ENCODE results near the gene NOP56.
A peak's percentile ranks its signal among the peaks of the same experiment; 100 is the strongest.

The NOP56 gene

DNA sequence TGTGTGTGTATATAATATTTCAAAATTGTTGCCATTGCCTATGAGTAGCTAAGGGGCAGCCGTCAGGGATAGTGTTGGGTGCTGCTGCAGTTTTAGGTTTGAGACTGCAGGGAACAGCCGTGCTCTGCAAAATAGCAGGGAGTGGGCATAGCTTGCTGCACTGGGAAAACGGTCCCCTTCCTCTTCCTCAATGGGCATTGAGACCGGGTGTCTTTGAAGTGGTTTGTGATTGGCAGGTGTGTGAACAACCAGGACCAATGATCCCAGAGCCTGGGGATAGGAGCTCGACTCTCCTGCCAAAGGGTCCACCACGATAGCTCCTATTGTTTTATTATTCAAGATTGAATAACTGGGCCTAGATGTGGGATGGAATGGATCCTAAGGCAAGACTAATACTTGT lies 35.1 kb downstream of the NOP56 start:
- peaks cover 8% of the 10 kb centered on the region for H3K4me1 ChIP-seq (ENCODE audit: control insufficient read depth, insufficient read depth, low read length)
- H3K36me3 ChIP-seq (ENCODE audit: control insufficient read depth in 2 of 2, insufficient read depth in 2 of 2, low read length in 2 of 2), result no peaks in the 10 kb centered on the region
- H3K27me3 ChIP-seq (ENCODE audit: control insufficient read depth in 1 of 2, insufficient read depth in 2 of 2, low read length in 2 of 2), result no peaks in the 10 kb centered on the region
- no peak overlapping the region for H3K4me3 ChIP-seq (ENCODE audit: low read length in 2 of 2)
- H3K9me3 ChIP-seq (ENCODE audit: control insufficient read depth in 2 of 2, low read length in 2 of 2), result no peaks in the 10 kb centered on the region
- H3K9ac ChIP-seq (ENCODE audit: low read length in 2 of 2), result no peak overlapping the region
- H3K27ac ChIP-seq (ENCODE audit: low read length), result no peak overlapping the region

DNA sequence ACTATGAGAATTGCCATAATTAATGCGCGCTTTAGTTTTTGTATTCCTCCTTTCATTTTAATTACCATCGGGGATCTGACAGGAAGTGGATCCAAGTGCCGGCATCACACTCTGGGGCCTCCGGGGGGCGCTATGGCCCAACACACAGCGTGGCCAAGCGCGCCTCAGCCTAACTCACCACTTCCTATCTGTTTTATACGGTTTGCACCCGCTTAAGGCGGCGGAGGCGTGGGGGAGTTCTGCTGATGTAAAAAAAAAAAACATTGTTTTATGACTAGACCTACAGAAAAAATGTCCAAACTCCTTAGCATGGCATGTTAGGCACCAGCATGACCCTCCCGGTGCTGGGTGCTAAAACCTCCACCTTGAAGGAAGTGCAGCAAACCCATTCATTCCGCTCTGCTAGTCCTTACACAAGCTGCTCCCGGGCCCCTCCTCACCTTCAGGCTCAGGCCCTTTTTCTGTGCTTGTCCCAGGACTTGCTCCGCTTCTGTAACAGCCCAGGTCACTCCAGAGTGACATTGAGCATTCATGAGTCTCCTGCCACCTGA lies 35.7 kb downstream of the NOP56 start:
- Histone ChIP-seq H3K4me1 (ENCODE audit: control insufficient read depth, insufficient read depth, low read length) (peaks cover 8% of the 10 kb centered on the region), H3K36me3 (ENCODE audit: control insufficient read depth in 2 of 2, insufficient read depth in 2 of 2, low read length in 2 of 2) (no peaks in the 10 kb centered on the region), H3K27me3 (ENCODE audit: control insufficient read depth in 1 of 2, insufficient read depth in 2 of 2, low read length in 2 of 2) (no peaks in the 10 kb centered on the region), H3K27ac (ENCODE audit: low read length) (no peak overlapping the region), H3K4me3 (ENCODE audit: low read length in 2 of 2) (no peak overlapping the region), H3K9ac (ENCODE audit: low read length in 2 of 2) (no peak overlapping the region), H3K9me3 (ENCODE audit: control insufficient read depth in 2 of 2, low read length in 2 of 2) (no peaks in the 10 kb centered on the region)

DNA sequence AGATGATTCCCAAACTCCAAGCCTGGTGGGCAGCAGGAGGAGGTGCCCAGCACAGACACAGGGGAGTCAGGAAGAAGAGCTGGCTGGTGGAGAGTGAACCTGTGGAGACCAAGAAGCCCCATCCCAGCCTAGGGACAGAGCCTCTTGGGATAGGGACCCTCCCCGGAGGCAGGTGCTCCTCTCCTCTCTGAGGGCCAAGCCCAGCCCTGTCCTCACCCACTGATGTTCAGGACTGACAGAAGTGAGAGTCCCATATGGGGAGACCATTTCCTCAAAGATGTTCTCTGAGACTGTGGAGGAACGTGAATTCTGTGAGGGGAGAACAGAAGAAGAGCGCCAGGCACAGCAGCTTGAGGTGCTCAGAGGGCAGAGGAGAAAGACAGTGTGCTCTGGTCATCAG lies 37.8 kb downstream of the NOP56 start:
- Histone ChIP-seq H3K4me3 (ENCODE audit: low read length in 2 of 2) (no peak overlapping the region), H3K4me1 (ENCODE audit: control insufficient read depth, insufficient read depth, low read length) (peaks cover 18% of the 10 kb centered on the region), H3K27me3 (ENCODE audit: control insufficient read depth in 1 of 2, insufficient read depth in 2 of 2, low read length in 2 of 2) (peaks cover 0 to 2% of the 10 kb centered on the region in 2 donors), H3K27ac (ENCODE audit: low read length) (no peak overlapping the region), H3K9me3 (ENCODE audit: control insufficient read depth in 2 of 2, low read length in 2 of 2) (no peaks in the 10 kb centered on the region), H3K36me3 (ENCODE audit: control insufficient read depth in 2 of 2, insufficient read depth in 2 of 2, low read length in 2 of 2) (no peaks in the 10 kb centered on the region), H3K9ac (ENCODE audit: low read length in 2 of 2) (no peak overlapping the region)

DNA sequence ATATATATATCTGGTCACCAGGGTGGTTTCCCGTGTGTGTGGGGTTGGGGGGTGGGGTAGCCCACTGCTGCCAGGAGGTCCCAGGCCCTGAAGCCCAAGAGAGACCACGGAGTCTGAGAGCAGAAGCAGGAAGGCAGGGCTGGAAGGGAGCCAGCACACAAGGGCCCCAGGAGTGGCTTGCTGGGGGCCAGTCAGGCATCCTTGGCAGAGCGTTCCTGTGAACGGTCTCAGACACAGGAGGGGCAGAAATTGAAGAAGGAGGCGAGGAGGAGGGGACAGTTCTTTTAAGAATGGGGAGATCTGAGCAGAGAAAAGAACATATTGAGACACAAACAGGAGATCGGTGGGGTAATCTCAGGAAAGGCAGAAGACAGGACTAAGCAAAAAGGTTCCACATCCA lies 38.3 kb downstream of the NOP56 start:
- Histone ChIP-seq H3K27ac (ENCODE audit: low read length) (no peak overlapping the region), H3K27me3 (ENCODE audit: control insufficient read depth in 1 of 2, insufficient read depth in 2 of 2, low read length in 2 of 2) (peaks cover 0 to 2% of the 10 kb centered on the region in 2 donors), H3K4me1 (ENCODE audit: control insufficient read depth, insufficient read depth, low read length) (peaks cover 18% of the 10 kb centered on the region), H3K36me3 (ENCODE audit: control insufficient read depth in 2 of 2, insufficient read depth in 2 of 2, low read length in 2 of 2) (no peaks in the 10 kb centered on the region), H3K4me3 (ENCODE audit: low read length in 2 of 2) (no peak overlapping the region), H3K9me3 (ENCODE audit: control insufficient read depth in 2 of 2, low read length in 2 of 2) (no peaks in the 10 kb centered on the region), H3K9ac (ENCODE audit: low read length in 2 of 2) (no peak overlapping the region)

DNA sequence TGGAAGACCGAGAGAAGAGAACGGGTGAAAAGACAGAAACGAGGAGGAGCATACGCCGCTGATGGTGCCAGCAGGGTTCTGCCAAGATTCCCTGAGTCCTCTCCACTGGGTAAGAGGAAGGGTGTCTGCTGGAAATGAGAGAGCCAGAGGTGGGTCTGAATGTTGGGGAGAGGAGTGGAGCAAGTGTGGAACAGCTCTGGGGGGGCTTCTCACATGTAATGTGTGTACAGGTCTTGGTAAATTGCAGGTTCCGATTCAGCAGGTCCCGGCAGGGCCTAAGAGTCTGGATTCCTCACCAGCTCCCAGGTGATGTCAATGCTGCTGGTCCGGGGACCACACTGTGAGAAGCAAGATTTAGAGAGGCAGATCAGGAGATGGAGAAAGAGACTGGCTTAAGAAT lies 38.7 kb downstream of the NOP56 start:
- Histone ChIP-seq H3K9me3 (ENCODE audit: control insufficient read depth in 2 of 2, low read length in 2 of 2) (no peaks in the 10 kb centered on the region), H3K27ac (ENCODE audit: low read length) (peak overlapping the region; percentile 76), H3K27me3 (ENCODE audit: control insufficient read depth in 1 of 2, insufficient read depth in 2 of 2, low read length in 2 of 2) (peaks cover 0 to 2% of the 10 kb centered on the region in 2 donors)

DNA sequence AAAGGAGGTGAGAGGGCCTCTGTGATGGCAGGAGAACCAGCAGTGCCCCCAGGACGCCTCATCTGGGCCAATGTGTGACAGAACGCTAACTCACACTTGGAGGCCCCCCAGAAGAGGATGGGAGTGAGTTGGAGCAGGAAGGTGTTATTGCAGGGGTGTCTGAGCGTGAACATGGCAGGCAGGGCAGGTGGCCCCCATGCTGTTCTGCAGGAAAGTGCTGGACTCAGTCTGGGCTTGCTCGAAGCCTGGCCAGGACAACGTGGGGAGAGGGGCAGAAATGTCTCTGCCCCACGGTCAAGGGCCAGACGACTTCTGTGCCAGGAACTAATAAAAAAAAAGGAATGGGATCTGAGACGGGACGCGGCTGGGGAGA lies 39.2 kb downstream of the NOP56 start:
- Histone ChIP-seq H3K36me3 (ENCODE audit: control insufficient read depth in 2 of 2, insufficient read depth in 2 of 2, low read length in 2 of 2) (no peaks in the 10 kb centered on the region), H3K27me3 (ENCODE audit: control insufficient read depth in 1 of 2, insufficient read depth in 2 of 2, low read length in 2 of 2) (peaks cover 0 to 2% of the 10 kb centered on the region in 2 donors), H3K27ac (ENCODE audit: low read length) (peak overlapping the region; percentile 76), H3K4me1 (ENCODE audit: control insufficient read depth, insufficient read depth, low read length) (peaks cover 18% of the 10 kb centered on the region), H3K4me3 (ENCODE audit: low read length in 2 of 2) (peak overlapping the region; percentile 59 to 71), H3K9me3 (ENCODE audit: control insufficient read depth in 2 of 2, low read length in 2 of 2) (no peaks in the 10 kb centered on the region), H3K9ac (ENCODE audit: low read length in 2 of 2) (peak overlapping the region; percentile 55 to 87)

More for the DNA sequence above, 38.7 kb downstream of the NOP56 start:
- H3K4me3 ChIP-seq (ENCODE audit: low read length in 2 of 2), result no peak overlapping the region
- H3K36me3 ChIP-seq (ENCODE audit: control insufficient read depth in 2 of 2, insufficient read depth in 2 of 2, low read length in 2 of 2), result no peaks in the 10 kb centered on the region
- H3K4me1 ChIP-seq (ENCODE audit: control insufficient read depth, insufficient read depth, low read length), result peaks cover 18% of the 10 kb centered on the region
- no peak overlapping the region for H3K9ac ChIP-seq (ENCODE audit: low read length in 2 of 2)

DNA sequence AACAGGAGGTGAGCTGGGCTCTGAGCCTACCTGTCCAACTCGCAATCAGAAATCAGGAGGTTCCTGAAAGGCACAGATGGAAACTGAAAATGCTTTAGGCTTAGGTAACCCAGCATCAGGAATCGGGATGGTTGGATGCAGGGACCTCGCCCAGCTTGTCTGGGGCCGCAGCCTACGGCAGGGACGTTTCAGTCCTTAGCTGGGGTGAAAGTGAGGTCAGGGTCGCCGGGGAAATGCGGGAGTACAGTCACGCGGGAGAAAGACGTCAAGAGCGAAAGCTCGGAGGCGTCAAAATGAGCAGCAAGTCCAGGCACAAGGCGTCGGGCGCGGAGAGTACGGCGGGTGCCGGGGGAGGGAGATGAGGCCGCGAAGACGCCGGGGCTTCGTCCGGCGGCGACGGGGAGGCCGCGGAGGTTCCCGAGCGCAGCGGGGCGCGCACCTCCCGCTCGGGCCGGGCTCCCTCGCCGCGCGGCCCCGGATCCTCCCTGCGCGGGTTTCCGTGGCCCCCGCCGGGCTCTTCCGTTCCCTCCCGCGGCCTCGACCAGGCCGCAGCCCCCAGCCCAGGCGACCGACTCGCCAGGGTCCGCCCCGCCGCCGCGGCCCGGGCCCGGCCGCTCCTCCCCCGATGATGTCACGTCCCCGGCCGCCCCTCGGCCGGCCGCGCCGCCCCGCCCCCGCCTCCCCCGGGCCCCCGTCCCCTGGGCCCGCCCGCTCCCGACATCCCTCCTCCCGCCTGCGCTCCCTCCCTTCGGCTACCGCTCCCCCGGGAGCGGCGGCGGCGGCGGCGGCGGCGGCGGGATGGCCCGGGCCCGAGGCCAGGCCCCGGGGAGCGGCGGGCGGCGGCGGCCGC lies 39.8 kb downstream of the NOP56 start, which contains the start of gene EBF4:
Gene EBF4, plus strand, starts transcription at position 745 of the 850 bp plus-strand sequence. CDS start 866 bp downstream, outside the sequence.
- Histone ChIP-seq H3K9ac (ENCODE audit: low read length in 2 of 2) (peak within 1 kb of the TSS; percentile 55 to 87), H3K27ac (ENCODE audit: low read length) (peak within 1 kb of the TSS; percentile 76), H3K4me3 (ENCODE audit: low read length in 2 of 2) (peak within 1 kb of the TSS; percentile 59 to 71), H3K4me1 (ENCODE audit: control insufficient read depth, insufficient read depth, low read length) (peaks cover 18% of the 10 kb centered on the region), H3K9me3 (ENCODE audit: control insufficient read depth in 2 of 2, low read length in 2 of 2) (no peaks in the 10 kb centered on the region), H3K27me3 (ENCODE audit: control insufficient read depth in 1 of 2, insufficient read depth in 2 of 2, low read length in 2 of 2) (peaks cover 0 to 2% of the 10 kb centered on the region in 2 donors), H3K36me3 (ENCODE audit: control insufficient read depth in 2 of 2, insufficient read depth in 2 of 2, low read length in 2 of 2) (no peaks in the 10 kb centered on the region)

DNA sequence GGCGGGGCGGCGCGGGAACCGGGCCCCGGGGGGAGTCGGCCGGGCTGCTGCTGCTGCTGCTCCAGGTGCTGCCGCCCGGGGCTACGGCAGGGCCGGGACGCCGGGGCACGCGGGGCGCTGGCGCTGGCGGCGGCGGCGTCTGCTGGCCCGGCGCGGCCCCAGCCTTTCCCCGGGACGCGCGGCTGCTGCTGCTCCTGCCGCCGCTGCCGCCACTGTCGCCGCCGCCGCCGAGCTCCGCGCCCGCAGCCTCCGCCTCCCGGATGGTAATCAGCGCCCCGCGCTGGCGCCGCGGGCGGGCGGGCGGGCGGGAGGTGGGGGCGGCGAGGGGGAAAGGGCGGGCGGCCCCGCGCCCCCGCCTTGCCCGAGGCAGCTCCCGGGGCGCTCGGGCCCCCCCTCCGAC lies 40.5 kb downstream of the NOP56 start:
- H3K9ac ChIP-seq (ENCODE audit: low read length in 2 of 2), result no peak overlapping the region
- H3K27ac ChIP-seq (ENCODE audit: low read length), result no peak overlapping the region
- peaks cover 18% of the 10 kb centered on the region for H3K4me1 ChIP-seq (ENCODE audit: control insufficient read depth, insufficient read depth, low read length)
- no peaks in the 10 kb centered on the region for H3K9me3 ChIP-seq (ENCODE audit: control insufficient read depth in 2 of 2, low read length in 2 of 2)
- H3K27me3 ChIP-seq (ENCODE audit: control insufficient read depth in 1 of 2, insufficient read depth in 2 of 2, low read length in 2 of 2), result peaks cover 0 to 2% of the 10 kb centered on the region in 2 donors
- peak overlapping the region in 1 of 2 donors; percentile 71 for H3K4me3 ChIP-seq (ENCODE audit: low read length in 2 of 2)
- H3K36me3 ChIP-seq (ENCODE audit: control insufficient read depth in 2 of 2, insufficient read depth in 2 of 2, low read length in 2 of 2), result no peaks in the 10 kb centered on the region

DNA sequence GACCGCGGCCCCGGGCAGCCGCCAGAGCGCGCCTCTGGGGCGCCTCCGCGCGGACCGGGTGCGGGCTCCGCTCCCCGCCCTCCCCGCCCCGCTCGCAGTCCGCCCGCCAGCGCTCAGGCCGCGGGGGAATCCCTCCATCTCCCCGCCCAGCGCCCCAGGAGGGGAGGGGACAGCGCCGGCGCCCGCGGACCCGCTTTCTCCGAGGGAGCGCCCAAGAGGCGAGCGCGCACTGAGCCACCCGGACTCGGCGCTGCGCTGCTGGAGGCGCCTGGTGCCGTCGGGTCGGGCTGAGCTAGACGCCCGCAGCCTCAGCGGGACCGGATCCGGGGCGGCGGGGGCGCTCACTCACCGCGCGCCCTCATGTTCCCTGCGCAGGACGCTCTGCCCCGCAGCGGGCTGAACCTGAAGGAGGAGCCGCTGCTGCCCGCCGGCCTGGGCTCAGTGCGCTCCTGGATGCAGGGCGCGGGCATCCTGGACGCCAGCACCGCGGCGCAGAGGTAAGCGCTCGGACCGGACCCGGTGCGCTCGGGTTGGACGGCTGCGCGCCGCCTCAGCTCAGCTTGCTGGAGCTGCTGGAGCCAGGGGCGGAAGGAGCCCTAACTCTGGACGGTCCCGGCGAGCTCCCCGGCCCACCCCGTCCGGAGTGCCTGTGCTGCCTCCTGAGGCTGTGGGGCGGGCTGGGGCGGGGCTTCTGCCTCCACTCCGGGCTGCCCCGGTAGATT lies 41.0 kb downstream of the NOP56 start:
- H3K9ac ChIP-seq (ENCODE audit: low read length in 2 of 2), result no peak overlapping the region
- H3K27ac ChIP-seq (ENCODE audit: low read length), result no peak overlapping the region
- peak overlapping the region; percentile 19 to 71 for H3K4me3 ChIP-seq (ENCODE audit: low read length in 2 of 2)
- H3K4me1 ChIP-seq (ENCODE audit: control insufficient read depth, insufficient read depth, low read length), result peaks cover 18% of the 10 kb centered on the region
- no peaks in the 10 kb centered on the region for H3K36me3 ChIP-seq (ENCODE audit: control insufficient read depth in 2 of 2, insufficient read depth in 2 of 2, low read length in 2 of 2)
- peaks cover 0 to 2% of the 10 kb centered on the region in 2 donors for H3K27me3 ChIP-seq (ENCODE audit: control insufficient read depth in 1 of 2, insufficient read depth in 2 of 2, low read length in 2 of 2)
- H3K9me3 ChIP-seq (ENCODE audit: control insufficient read depth in 2 of 2, low read length in 2 of 2), result no peaks in the 10 kb centered on the region

DNA sequence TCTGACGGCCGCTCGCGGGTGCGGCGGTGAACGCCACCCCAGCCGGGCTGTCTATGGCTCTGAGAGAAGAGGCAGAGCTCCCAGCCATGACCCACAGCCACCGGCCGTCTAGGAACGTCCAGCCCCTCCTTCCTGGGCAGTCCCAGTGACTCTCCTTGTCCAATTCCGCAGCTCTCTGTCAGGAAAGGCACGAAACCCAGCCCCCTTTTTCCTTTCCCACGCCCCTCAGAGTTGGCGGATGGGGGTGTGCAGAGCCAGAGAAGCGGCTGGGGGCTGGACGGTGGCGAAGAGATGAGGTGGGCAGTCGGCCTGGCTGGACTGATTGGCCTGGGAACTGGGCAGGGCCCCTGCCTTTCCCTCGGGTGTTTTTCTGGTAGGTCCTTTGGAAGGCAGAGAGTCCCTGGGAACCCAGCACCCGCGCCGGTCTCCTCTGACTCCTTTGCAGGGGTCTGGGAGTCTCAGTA lies 41.6 kb downstream of the NOP56 start:
- H3K9me3 ChIP-seq (ENCODE audit: control insufficient read depth in 2 of 2, low read length in 2 of 2), result no peaks in the 10 kb centered on the region
- H3K36me3 ChIP-seq (ENCODE audit: control insufficient read depth in 2 of 2, insufficient read depth in 2 of 2, low read length in 2 of 2), result no peaks in the 10 kb centered on the region
- H3K27ac ChIP-seq (ENCODE audit: low read length), result no peak overlapping the region
- peaks cover 0 to 2% of the 10 kb centered on the region in 2 donors for H3K27me3 ChIP-seq (ENCODE audit: control insufficient read depth in 1 of 2, insufficient read depth in 2 of 2, low read length in 2 of 2)
- no peak overlapping the region for H3K9ac ChIP-seq (ENCODE audit: low read length in 2 of 2)
- H3K4me3 ChIP-seq (ENCODE audit: low read length in 2 of 2), result peak overlapping the region in 1 of 2 donors; percentile 71
- peaks cover 18% of the 10 kb centered on the region for H3K4me1 ChIP-seq (ENCODE audit: control insufficient read depth, insufficient read depth, low read length)
